K562 (cell line): ENCODE results near the gene SLC30A1. TPM values are rescaled to one million over a fixed set of nuclear protein-coding genes. Genes with fewer than 3 reads are reported as not detected.

Source experiments
- CBX3 ChIP-seq, 2 experiments: IDR thresholded peaks; 1 replicate in 1 of 2; 2 replicates in 1 of 2; pipeline ENCODE4 v1.6.1; 2012; ENCODE audit warnings: inconsistent platforms in 2 of 2, low read length in 2 of 2, borderline replicate concordance in 1 of 2, control low read depth in 1 of 2
- CHD4 ChIP-seq: fragments of 200-600 bp; sonication (generic); IDR thresholded peaks from 3 replicates; pipeline ENCODE4 v1.6.1; 2012; ENCODE audit warnings: low read depth, mild to moderate bottlenecking, mixed read lengths, low read length, inconsistent platforms; ENCODE audit not compliant: insufficient read depth, insufficient replicate concordance, poor library complexity, severe bottlenecking
- HDAC2 ChIP-seq: fragments of 450-650 bp; IDR thresholded peaks from 2 replicates; pipeline ENCODE4 v1.6.1; 2016; ENCODE audit warnings: mild to moderate bottlenecking
- HOXB6 ChIP-seq: fragments of 250-450 bp; sonication (Bioruptor Pico); IDR thresholded peaks from 2 replicates; pipeline ENCODE4 v1.5.1; 2022; ENCODE audit warnings: mild to moderate bottlenecking, borderline replicate concordance
- POU5F1 ChIP-seq: fragments of 150-350 bp; IDR thresholded peaks from 2 replicates; pipeline ENCODE4 v1.6.1; 2014; ENCODE audit warnings: borderline replicate concordance, low read length, low read depth, mild to moderate bottlenecking; ENCODE audit not compliant: partially characterized antibody
- PTBP1 ChIP-seq: fragments of 200-400 bp; formaldehyde crosslinking; IDR thresholded peaks from 2 replicates; pipeline ENCODE4 v1.6.1; 2017; ENCODE audit warnings: low read depth, low read length
- RFX1 ChIP-seq: fragments of 450-650 bp; IDR thresholded peaks from 2 replicates; pipeline ENCODE4 v1.6.1; 2016; ENCODE audit warnings: mild to moderate bottlenecking, moderate library complexity
- SPI1 ChIP-seq: IDR thresholded peaks from 2 replicates; pipeline ENCODE4 v1.6.1; 2011; ENCODE audit warnings: low read depth, low read length, control low read depth, borderline replicate concordance
- WHSC1 ChIP-seq: IDR thresholded peaks from one replicate; pipeline ENCODE4 v1.6.1; 2012; ENCODE audit warnings: low read length, control low read depth, inconsistent platforms
- ZNF780A ChIP-seq: fragments of 250-450 bp; sonication (Bioruptor Pico); IDR thresholded peaks from 2 replicates; pipeline ENCODE4 v1.5.0; 2021; ENCODE audit warnings: mild to moderate bottlenecking
- polyA plus RNA-seq, 8 experiments: library from polyadenylated mRNA; depleted of rRNA in 4 of 8; stranded (reverse) in 5 of 8; unstranded in 3 of 8; fragments of >200 nt; fragmentation: Nextera tagmentation in 2 of 8; fragmentation: Illumina TruSeq in 1 of 8; extraction: Ambion mirVana in 2 of 8; extraction: Trizol in 1 of 8; gene quantifications; 2 replicates each; pipeline versions ENCODE4 v1.2.1 to v1.2.3, GENCODE V29; 2011 to 2014; ENCODE audit warnings: inconsistent platforms in 1 of 8, missing spikeins in 1 of 8
- total RNA-seq, 7 experiments: library from RNA; depleted of rRNA in 6 of 7; stranded (reverse); fragments of >200 nt in 6 of 7; fragmentation: Illumina TruSeq in 2 of 7; extraction: Trizol in 2 of 7; gene quantifications; 2 replicates each; pipeline versions ENCODE4 v1.2.1 to v1.2.3, GENCODE V29; 2011 to 2021; ENCODE audit warnings: low replicate concordance in 1 of 7
- TF ChIP-seq, protein P1 (sequence below): sonication (generic); formaldehyde crosslinking; IDR thresholded peaks from 2 replicates; pipeline ENCODE4 v1.8.1; 2023; ENCODE audit warnings: mild to moderate bottlenecking, missing genetic modification reagents
- TF ChIP-seq, protein P2 (sequence below): fragments of 250-450 bp; sonication (Bioruptor Pico); IDR thresholded peaks from 2 replicates; pipeline ENCODE4 v1.5.0; 2020; ENCODE audit warnings: mild to moderate bottlenecking, borderline replicate concordance
- TF ChIP-seq, protein P3 (sequence below): fragments of 450-650 bp; IDR thresholded peaks from 2 replicates; pipeline ENCODE4 v1.6.1; 2014; ENCODE audit warnings: low read depth, mild to moderate bottlenecking, moderate library complexity, borderline replicate concordance
- TF ChIP-seq, protein P4 (sequence below): fragments of 250-450 bp; sonication (Bioruptor Pico); IDR thresholded peaks from 2 replicates; pipeline ENCODE4 v1.4.0; 2020

SLC30A1 gene
- total and polyA plus RNA-seq, 9 of the 15 experiments (the other 6 are each of a cell fraction or from before 2014, with no cell fraction given): 4.1 to 14.4 (median 6.6) TPM

GRCh38 chr1:211583011-211583992 is 4.3 kb upstream of the SLC30A1 start (continued):
- TF ChIP-seq RFX1 (no peak), SPI1 (no peak), WHSC1 (no peak), CHD4 (peak; percentile 63), HOXB6 (CRISPR knock-in tag) (no peak), ZNF780A (CRISPR knock-in tag) (no peak), HDAC2 (peak; percentile 73), POU5F1 (no peak), PTBP1 (0 out of 2 replicates have a peak, but pooled peaks have one; percentile 68), CBX3 (IDR thresholded peaks at IDR 0.05; ENCODE audit: borderline replicate concordance in 1 of 2, low read length in 2 of 2) (peak in 1 of 2 experiments; percentile 33; a peak in 1 of 3 replicates)
- TF ChIP-seq, protein P1, sequence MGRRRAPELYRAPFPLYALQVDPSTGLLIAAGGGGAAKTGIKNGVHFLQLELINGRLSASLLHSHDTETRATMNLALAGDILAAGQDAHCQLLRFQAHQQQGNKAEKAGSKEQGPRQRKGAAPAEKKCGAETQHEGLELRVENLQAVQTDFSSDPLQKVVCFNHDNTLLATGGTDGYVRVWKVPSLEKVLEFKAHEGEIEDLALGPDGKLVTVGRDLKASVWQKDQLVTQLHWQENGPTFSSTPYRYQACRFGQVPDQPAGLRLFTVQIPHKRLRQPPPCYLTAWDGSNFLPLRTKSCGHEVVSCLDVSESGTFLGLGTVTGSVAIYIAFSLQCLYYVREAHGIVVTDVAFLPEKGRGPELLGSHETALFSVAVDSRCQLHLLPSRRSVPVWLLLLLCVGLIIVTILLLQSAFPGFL (CRISPR knock-in tag): no peak
- TF ChIP-seq, protein P2, sequence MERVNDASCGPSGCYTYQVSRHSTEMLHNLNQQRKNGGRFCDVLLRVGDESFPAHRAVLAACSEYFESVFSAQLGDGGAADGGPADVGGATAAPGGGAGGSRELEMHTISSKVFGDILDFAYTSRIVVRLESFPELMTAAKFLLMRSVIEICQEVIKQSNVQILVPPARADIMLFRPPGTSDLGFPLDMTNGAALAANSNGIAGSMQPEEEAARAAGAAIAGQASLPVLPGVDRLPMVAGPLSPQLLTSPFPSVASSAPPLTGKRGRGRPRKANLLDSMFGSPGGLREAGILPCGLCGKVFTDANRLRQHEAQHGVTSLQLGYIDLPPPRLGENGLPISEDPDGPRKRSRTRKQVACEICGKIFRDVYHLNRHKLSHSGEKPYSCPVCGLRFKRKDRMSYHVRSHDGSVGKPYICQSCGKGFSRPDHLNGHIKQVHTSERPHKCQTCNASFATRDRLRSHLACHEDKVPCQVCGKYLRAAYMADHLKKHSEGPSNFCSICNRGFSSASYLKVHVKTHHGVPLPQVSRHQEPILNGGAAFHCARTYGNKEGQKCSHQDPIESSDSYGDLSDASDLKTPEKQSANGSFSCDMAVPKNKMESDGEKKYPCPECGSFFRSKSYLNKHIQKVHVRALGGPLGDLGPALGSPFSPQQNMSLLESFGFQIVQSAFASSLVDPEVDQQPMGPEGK (CRISPR knock-in tag): no peak
- TF ChIP-seq, protein P3, sequence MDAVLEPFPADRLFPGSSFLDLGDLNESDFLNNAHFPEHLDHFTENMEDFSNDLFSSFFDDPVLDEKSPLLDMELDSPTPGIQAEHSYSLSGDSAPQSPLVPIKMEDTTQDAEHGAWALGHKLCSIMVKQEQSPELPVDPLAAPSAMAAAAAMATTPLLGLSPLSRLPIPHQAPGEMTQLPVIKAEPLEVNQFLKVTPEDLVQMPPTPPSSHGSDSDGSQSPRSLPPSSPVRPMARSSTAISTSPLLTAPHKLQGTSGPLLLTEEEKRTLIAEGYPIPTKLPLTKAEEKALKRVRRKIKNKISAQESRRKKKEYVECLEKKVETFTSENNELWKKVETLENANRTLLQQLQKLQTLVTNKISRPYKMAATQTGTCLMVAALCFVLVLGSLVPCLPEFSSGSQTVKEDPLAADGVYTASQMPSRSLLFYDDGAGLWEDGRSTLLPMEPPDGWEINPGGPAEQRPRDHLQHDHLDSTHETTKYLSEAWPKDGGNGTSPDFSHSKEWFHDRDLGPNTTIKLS: no peak
- TF ChIP-seq, protein P4, sequence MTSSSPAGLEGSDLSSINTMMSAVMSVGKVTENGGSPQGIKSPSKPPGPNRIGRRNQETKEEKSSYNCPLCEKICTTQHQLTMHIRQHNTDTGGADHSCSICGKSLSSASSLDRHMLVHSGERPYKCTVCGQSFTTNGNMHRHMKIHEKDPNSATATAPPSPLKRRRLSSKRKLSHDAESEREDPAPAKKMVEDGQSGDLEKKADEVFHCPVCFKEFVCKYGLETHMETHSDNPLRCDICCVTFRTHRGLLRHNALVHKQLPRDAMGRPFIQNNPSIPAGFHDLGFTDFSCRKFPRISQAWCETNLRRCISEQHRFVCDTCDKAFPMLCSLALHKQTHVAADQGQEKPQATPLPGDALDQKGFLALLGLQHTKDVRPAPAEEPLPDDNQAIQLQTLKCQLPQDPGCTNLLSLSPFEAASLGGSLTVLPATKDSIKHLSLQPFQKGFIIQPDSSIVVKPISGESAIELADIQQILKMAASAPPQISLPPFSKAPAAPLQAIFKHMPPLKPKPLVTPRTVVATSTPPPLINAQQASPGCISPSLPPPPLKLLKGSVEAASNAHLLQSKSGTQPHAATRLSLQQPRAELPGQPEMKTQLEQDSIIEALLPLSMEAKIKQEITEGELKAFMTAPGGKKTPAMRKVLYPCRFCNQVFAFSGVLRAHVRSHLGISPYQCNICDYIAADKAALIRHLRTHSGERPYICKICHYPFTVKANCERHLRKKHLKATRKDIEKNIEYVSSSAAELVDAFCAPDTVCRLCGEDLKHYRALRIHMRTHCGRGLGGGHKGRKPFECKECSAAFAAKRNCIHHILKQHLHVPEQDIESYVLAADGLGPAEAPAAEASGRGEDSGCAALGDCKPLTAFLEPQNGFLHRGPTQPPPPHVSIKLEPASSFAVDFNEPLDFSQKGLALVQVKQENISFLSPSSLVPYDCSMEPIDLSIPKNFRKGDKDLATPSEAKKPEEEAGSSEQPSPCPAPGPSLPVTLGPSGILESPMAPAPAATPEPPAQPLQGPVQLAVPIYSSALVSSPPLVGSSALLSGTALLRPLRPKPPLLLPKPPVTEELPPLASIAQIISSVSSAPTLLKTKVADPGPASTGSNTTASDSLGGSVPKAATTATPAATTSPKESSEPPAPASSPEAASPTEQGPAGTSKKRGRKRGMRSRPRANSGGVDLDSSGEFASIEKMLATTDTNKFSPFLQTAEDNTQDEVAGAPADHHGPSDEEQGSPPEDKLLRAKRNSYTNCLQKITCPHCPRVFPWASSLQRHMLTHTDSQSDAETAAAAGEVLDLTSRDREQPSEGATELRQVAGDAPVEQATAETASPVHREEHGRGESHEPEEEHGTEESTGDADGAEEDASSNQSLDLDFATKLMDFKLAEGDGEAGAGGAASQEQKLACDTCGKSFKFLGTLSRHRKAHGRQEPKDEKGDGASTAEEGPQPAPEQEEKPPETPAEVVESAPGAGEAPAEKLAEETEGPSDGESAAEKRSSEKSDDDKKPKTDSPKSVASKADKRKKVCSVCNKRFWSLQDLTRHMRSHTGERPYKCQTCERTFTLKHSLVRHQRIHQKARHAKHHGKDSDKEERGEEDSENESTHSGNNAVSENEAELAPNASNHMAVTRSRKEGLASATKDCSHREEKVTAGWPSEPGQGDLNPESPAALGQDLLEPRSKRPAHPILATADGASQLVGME (CRISPR knock-in tag): no peak
